Neuron (in vitro differentiated cells): ENCODE data around the gene IGSF9.

Experiments used
- H2AFZ ChIP-seq: one replicate; pipeline ENCODE4 v1.6.1; 2013; ENCODE audit warnings: low read depth, mild to moderate bottlenecking, inconsistent platforms, low read length, moderate library complexity
- H3K27me3 ChIP-seq: one replicate; pipeline ENCODE4 v1.6.1; 2013; ENCODE audit warnings: low read length; ENCODE audit not compliant: insufficient read depth
- H3K36me3 ChIP-seq: one replicate; pipeline ENCODE4 v1.6.1; 2013; ENCODE audit warnings: low read length; ENCODE audit not compliant: insufficient read depth
- H3K4me1 ChIP-seq: one replicate; pipeline ENCODE4 v1.6.1; 2013; ENCODE audit warnings: low read length; ENCODE audit not compliant: insufficient read depth
- H3K4me3 ChIP-seq: 2 replicates; pipeline ENCODE4 v1.5.1; 2013; ENCODE audit warnings: mild to moderate bottlenecking, low read length, moderate library complexity
- H3K9me3 ChIP-seq: one replicate; pipeline ENCODE4 v1.6.1; 2013; ENCODE audit warnings: low read length

The IGSF9 gene

DNA sequence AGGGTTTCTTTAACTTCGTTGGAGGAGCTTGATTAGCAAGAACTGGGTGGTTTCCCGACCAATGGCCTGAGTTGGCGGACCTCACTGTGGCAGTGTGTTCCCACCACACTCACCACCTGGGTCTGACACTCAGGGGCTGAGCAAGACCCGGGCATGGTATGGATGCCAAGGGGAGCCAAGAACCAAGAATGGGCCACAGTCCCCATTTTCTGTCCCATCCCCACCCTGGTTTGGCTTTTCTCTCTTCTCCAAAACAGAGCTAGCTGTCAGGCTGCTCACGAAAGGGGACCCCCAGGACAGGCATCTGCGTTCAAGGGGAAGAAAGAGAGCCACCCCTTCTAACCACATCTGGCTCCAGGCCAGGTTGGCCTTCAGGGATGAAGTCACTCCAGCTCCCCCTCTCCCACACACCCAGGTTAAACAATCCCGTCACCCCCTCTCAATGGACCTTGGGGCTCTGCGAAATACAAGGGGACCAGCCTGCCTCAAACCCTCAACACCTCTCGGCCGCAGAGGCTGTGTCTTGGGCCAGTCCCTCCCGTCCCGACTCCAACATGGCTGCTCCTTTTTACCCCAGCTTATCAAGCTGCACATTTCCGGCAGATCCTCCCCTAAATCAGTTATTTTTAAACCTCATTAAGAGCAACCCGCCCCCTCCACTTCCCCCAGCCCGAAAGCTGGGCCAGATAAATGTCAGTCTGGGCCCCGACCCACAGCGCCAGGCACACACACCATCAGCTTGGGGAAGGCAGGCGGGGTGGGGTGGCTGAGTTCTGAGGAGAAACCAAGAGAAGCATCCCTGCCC lies 23.5 kb downstream of the IGSF9 start:
- no peaks in the 10 kb centered on the region for H3K27me3 ChIP-seq
- H3K4me1 ChIP-seq, result peaks cover 19% of the 10 kb centered on the region
- H3K36me3 ChIP-seq, result no peaks in the 10 kb centered on the region
- H3K9me3 ChIP-seq, result no peaks in the 10 kb centered on the region
- H3K4me3 ChIP-seq, result no peak overlapping the region
- H2AFZ ChIP-seq, result no peak overlapping the region

DNA sequence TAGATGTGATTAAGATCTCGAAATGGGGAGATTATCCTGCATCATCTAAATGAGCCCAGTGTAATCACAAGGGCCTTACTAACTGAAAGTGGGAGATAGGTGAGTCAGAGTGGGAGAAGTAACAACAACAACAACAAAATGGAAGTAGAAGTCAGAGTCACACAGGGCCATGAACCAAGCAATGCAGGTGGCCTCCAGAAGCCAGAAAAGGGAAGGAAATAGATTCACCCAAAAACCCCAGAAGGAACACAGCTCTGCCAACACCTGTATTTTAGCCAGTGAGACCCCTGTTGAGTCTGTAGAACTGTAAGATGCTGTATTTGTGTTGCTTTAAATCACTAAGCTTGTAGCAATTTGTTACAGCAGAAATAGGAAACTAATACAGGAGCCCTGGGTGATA lies 24.2 kb downstream of the IGSF9 start:
- Histone ChIP-seq H3K4me1 (peaks cover 24% of the 10 kb centered on the region), H3K27me3 (no peaks in the 10 kb centered on the region), H3K9me3 (no peaks in the 10 kb centered on the region), H2AFZ (no peak overlapping the region), H3K36me3 (no peaks in the 10 kb centered on the region), H3K4me3 (no peak overlapping the region)

DNA sequence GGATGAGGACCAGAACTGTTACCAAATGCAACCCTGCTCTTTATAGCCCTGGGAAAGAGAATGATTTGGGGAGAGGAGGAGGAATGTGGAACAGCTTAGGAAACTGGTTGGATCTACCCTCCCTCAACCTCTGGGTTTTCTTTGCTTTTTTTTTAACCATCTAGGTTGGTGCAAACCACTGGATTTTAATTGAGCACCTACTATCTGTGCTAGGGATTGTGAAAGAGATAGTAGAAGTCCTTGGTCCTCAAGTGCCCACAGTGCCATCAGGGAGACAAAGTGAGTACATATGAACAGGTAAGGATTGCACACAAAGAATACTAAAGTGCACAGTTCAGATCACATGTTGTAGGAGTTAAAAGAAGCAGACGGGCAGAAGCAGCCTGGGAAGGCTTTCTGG lies 24.8 kb downstream of the IGSF9 start:
- Histone ChIP-seq H3K36me3 (no peaks in the 10 kb centered on the region), H3K4me1 (peaks cover 20% of the 10 kb centered on the region), H3K4me3 (no peak overlapping the region), H2AFZ (no peak overlapping the region), H3K9me3 (no peaks in the 10 kb centered on the region), H3K27me3 (no peaks in the 10 kb centered on the region)

DNA sequence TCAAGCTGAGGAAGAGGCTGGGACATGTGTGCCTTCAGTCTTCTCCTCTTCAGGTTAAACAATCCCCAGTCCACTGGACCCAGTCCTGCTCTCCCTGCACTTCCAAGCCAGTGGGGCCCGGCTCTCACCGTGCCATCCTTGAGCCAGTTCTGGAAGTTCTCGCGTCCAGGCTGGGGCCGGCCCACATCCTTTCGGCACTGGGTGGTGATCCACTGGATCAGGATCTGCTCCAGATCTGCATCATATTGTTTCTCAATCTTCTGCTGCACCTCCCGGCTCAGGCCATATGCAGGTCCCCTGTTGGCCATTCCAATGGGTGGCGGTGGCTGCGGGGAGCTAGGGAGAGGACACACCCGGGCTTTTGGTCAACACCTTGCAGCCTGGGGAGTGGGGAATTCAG lies 25.2 kb downstream of the IGSF9 start:
- Histone ChIP-seq H3K27me3 (no peaks in the 10 kb centered on the region), H2AFZ (no peak overlapping the region), H3K4me1 (peaks cover 18% of the 10 kb centered on the region), H3K4me3 (no peak overlapping the region), H3K9me3 (no peaks in the 10 kb centered on the region), H3K36me3 (no peaks in the 10 kb centered on the region)

DNA sequence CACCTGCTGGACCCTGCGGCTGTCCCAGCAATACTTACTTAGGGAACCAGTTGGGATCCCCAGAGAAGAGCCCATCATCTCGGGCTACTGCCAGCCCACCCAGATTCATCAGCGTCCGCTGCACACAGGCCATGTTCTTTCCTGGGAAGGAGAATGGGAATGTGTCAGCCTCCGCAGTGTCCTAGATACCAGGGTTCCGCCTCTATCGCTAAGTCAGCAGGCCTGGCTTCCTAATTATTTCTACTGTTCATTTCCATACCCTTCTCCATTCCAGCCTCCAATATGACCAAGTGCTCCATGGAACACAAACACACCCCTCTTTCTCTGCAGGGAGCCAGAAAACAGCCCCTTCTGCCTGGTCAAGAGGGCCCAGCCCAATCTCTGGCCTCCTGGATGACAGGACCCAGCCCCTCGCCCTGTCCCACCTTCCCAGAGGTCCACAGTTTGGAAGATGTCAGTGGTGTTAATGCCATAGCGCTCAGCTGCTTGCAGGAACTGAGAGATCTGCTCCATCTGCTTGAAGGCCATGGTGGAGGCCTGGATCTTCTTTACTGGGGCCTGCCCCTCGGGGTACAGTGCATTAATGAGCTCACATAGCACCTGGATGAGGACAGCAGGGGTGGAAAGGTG lies 26.1 kb downstream of the IGSF9 start:
- H3K27me3 ChIP-seq, result no peaks in the 10 kb centered on the region
- H3K4me3 ChIP-seq, result no peak overlapping the region
- no peaks in the 10 kb centered on the region for H3K36me3 ChIP-seq
- H3K9me3 ChIP-seq, result no peaks in the 10 kb centered on the region
- peaks cover 18% of the 10 kb centered on the region for H3K4me1 ChIP-seq
- H2AFZ ChIP-seq, result no peak overlapping the region

DNA sequence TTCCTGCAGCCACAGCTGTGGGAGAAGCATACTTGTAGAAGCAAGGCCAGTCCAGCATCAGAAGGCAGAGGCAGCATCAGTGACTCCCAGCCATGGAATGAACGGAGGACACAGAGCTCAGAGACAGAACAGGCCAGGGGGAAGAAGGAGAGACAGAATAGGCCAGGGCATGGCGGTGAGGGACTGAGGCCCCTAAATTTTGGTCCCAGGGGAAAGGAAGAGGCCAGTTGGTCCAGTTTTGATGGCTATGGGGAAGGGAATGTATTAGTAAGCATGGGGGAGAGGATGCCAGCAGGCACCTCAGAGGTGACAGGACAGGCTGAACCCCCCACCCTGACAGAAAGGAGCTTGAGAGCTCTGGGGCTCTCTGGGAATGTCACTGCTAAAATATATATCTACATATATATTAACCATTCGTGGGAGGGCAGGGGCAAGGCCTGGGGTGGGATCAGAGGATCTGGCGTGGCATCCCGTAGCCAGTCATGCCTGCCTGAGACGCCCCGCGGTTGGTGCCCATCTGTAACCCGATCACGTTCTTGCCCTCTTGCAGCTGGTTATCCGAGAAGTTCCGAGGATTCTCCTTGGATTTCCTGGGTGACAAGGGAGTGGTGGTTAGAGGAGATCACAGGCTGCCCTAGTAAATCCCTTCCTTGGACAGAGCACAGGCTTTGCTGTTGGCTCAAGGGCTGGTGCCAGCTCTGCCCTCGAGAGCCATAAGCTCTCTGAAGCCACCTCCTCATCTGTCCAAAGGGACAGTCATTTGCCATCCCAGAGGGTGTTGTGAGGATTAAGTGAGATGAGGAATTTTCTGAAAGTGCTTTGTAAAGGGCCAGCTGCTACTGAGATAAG lies 26.8 kb downstream of the IGSF9 start:
- Histone ChIP-seq H3K36me3 (no peaks in the 10 kb centered on the region), H3K4me1 (peaks cover 14% of the 10 kb centered on the region), H3K27me3 (no peaks in the 10 kb centered on the region), H3K9me3 (no peaks in the 10 kb centered on the region), H3K4me3 (no peak overlapping the region), H2AFZ (no peak overlapping the region)

DNA sequence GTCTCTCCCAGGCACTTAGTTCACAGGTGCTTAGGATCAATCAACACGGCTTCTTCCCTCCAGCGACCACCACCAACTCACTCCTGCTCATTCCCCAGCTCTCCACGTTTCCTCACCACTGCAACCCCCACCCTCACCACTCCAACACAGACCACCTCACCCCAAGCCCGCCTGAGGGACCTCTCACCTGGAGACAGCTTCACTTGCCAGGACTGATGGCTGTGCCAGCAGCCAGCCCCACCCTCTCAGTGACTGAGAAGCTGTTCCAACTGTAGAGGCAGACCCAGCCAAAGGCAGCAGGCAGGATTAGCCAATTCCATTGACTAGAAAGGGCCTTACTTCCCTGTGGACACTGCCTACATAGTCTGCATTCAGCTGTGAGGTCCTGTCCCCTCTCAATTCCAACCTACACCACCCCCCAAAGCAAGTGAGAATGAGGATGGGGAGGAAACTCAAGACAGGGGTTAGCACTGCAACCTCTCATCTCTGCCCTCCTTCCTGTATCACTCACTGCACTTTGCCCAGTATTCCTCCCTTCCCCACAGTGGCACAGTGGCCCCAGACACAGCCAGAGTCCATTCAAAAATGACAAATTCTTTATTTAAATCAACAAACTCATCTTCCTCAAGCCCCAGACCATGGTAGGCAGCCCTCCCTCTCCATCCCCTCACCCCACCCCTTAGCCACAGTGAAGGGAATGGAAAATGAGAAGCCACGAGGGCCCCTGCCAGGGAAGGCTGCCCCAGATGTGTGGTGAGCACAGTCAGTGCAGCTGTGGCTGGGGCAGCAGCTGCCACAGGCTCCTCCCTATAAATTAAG lies 27.7 kb downstream of the IGSF9 start:
- Histone ChIP-seq H3K9me3 (no peaks in the 10 kb centered on the region), H3K4me3 (no peak overlapping the region), H3K4me1 (peaks cover 7% of the 10 kb centered on the region), H2AFZ (no peak overlapping the region), H3K27me3 (no peaks in the 10 kb centered on the region), H3K36me3 (no peaks in the 10 kb centered on the region)

DNA sequence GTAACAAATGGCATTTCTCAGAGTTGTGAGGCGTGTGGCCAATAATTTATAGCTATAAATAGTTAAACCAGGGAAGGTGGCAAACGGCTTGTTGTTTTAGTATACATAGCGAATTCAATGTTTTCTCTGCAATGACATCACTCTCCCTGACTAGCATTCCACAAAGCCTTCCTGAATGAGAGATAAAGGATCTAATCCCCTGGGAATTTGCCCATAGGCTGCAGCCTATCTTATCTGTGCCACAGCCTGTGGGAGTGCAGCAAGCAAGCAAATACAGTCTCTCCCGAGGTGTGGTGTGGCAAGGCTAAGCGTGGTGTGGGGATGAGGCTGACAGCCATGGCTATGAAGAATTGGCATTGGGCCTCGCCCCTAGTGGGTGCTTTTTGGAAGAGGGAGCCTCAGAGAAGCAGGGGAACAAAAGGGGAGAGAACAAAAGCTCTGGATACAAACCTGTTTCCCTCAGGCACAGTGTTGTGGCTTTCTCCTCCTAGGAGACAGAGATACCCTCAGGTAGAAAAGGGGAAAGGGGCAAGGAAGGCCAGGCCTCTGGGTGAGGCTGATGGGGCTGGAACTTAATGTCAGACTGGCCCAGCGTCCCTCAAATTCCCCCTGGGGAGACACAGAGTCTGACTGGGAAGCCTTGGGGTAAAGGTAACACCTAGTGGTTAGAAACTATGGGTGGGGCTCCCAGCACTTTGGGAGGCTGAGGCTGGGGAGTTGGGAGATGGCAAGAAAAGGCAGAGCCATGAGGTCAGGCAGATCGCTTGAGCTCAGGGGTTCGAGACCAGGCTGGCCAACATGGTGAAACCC lies 29.0 kb downstream of the IGSF9 start:
- H3K4me3 ChIP-seq, result no peak overlapping the region
- H2AFZ ChIP-seq, result no peak overlapping the region
- no peaks in the 10 kb centered on the region for H3K9me3 ChIP-seq
- H3K27me3 ChIP-seq, result no peaks in the 10 kb centered on the region
- H3K36me3 ChIP-seq, result no peaks in the 10 kb centered on the region
- peaks cover 7% of the 10 kb centered on the region for H3K4me1 ChIP-seq

DNA sequence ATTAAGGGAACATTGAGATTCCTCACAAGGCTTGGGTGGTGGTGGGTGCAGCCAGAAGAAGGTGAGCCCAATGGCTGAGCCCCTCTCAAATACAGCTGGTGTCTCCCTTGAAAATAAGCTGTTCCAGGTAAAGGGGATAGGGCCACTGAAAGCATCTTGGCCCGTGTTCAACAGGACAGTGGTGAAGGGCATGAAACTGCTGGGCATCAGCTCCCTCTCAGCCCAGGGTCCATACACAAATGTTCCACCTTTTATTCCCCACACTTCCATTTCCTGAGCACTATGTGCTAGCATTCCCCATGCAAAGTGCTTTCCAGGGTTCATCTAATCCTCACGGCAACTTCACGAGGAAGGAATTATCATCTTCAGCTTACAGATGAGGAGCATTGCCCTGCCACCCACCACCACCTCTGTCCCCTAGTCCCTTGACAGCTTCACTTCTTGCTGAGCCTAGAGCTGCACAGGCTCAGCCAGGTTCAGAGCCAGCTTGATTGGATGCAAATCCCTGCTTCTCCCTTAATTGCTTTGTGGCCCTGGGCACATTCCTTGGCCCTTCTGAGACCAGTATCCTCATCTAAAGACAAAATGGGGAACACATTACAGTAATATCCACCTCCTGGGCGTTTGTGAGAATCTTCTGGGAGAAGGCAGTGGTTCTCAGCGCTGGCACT lies 29.7 kb downstream of the IGSF9 start:
- Histone ChIP-seq H2AFZ (no peak overlapping the region), H3K4me3 (no peak overlapping the region), H3K4me1 (peaks cover 10% of the 10 kb centered on the region), H3K27me3 (no peaks in the 10 kb centered on the region), H3K36me3 (no peaks in the 10 kb centered on the region), H3K9me3 (no peaks in the 10 kb centered on the region)

DNA sequence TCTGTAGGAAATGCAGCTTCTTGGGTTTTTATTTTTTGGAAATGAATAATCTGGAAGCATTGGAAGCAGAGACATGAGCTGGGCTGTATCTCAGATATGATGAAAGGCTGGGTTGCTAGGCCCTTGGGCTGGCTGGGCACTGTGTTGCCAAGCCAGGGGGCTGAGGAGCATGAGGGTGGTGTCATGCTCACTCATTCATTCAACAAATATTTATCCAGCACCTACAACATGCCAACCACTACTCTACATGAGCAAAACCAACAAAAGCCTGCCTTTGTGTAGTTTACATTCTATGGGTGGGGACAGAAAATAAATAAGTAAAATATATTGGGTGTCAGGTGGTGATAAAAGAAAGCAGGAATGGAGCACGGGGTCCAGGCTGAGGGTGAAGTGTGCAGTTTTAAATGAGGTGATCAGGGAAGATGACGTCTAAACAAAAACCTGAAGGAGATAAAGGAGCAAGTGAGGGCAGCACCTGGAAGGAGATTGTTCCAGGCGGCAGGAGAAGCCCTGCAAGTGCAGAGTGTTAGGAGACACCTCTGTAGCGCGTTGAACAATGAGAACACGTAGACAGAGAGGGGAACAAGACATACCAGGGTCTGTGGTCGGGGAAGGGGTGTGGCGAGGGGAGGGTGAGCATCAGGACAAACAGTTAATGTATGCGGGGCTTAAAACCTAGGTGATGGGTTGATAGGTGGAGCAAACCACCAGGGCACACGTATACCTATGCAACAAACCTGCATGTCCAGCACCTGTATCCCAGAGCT lies 31.0 kb downstream of the IGSF9 start:
- H3K36me3 ChIP-seq, result no peaks in the 10 kb centered on the region
- H3K27me3 ChIP-seq, result no peaks in the 10 kb centered on the region
- H3K9me3 ChIP-seq, result no peaks in the 10 kb centered on the region
- no peak overlapping the region for H3K4me3 ChIP-seq
- peaks cover 18% of the 10 kb centered on the region for H3K4me1 ChIP-seq
- no peak overlapping the region for H2AFZ ChIP-seq

DNA sequence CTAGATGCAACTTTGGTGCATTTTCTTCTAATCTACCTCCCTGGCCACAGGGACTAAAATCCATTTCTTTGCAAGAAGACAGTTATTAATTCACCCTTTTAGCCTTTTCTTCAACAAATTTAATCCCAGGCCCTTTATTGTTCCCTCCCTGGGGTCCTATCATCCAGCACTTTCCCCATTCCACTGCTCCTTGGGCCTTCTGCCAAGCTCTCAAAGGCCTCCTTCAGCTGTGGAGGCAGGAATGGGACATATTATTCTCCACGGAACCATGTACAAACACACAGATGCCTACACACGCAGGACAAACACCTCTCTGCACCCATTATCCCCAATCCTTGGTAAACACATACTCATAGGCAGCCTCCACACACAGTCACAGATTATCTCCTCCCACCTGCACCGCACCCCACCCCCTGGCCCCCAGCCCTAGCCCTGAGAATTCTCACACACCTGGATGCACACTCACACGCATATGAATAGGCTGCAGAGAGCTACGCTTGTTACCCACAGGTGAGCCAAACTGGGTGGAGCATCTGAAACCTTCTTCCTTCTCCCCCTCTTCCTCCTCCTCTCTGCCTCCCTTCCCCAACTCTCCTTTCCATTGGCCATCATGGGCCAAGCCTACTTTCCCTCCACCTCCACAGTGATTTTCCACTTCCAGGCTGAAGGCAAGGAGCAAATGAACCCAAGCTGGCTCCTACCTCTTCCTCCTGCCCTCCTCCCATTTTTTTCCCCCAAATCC lies 31.8 kb downstream of the IGSF9 start:
- H2AFZ ChIP-seq, result no peak overlapping the region
- H3K9me3 ChIP-seq, result no peaks in the 10 kb centered on the region
- H3K27me3 ChIP-seq, result no peaks in the 10 kb centered on the region
- H3K36me3 ChIP-seq, result no peaks in the 10 kb centered on the region
- peaks cover 18% of the 10 kb centered on the region for H3K4me1 ChIP-seq
- no peak overlapping the region for H3K4me3 ChIP-seq
